GM21619 (cell line): ENCODE results near the gene LTBP2.

Experiments used
- ATAC-seq: cut with Tn5 transposase; IDR thresholded peaks from one replicate; pipeline ENCODE4 v1.9.1; 2021; ENCODE audit not compliant: unreplicated experiment

Gene LTBP2

DNA sequence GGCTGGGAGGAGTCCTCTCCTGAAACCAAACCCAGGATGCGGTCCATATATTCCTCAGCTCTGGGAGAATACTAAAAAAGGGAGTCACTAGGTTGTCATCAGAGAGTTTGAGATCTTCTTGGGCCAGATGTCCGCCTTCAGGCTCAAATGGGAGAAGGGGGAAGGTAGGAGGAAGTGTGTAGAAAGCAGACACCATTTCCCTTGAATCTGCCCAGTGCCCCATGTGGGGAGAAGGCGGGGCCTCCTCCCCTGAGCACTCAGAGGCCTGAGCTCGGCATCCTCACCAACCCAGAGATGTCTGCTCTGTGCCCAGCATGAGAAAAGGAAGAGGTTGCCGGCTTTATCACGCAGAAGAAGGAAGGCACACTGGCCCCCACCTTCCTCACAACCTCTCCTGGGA, 37.3 kb downstream of the LTBP2 start:
- ATAC-seq, result no peak

GRCh38 chr14:74574090-74574433, 38.0 kb downstream of the LTBP2 start:
- ATAC-seq, result no peak

DNA sequence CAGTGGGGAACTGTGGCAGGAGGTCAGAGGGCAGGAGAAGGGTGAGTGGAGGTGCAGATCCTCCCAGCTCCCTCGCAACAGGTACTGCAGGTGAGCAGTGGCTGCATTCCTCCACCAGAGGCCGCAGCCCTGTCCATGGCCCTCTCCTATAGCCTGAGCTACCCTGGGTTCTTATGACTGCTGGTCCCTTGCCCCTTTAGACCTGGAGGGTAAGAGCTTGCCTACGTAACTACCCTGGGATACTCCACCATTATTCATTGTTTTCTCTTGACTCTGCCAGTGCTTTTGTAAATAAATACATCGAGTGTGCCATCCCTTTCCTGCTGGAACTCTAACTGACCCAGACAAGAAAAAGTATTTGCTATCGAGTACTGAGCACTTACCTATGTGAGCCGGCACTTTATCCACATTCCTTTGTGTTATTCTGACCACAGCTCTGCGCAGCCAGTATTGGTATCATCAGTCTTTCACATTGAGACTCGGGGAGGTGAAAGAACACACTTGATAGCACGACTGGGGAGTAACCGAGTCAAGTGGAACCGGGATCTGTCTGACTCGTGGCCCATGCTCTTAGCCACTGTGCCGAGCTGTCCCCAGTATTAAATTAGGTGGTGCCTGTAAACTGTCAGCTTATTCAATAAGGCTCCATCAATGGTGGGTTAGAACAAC, 38.5 kb downstream of the LTBP2 start:
- no peak for ATAC-seq

DNA sequence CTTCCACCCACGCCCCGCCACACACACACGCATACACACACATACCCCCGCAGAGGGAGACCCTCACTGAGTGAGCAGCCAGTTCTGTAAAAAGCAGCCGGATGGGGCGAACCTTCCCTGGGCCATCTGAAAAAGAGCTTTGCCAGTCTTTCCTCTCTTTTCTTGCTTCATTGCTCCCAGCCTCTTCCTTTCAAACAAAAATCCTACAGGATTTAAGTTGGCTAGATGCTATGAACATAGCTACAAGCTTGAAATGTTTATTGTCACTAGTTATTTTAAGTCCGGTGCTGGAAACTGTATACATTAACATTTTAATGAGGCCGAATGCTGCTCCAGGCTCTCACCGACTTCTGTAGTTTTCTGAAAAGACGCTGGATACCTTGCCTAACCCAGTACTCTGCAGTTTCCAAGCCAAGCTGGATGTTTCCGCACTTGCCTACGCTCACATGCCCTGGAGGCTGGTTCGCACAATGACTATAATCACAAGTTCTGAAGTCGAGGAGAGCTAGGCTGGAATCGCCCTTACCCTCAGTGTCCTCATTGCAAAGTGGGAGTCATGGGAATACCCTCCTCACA, 39.2 kb downstream of the LTBP2 start:
- ATAC-seq, result no peak

- ATAC-seq, result no peak
These were observed 39.9 kb downstream of the LTBP2 start for GRCh38 chr14:74571901-74572725.

- no peak for ATAC-seq
These were observed 40.6 kb downstream of the LTBP2 start for GRCh38 chr14:74571441-74571841.

- ATAC-seq, result no peak
These were observed 41.3 kb downstream of the LTBP2 start for GRCh38 chr14:74570696-74571095.

GRCh38 chr14:74569806-74570591, 42.0 kb downstream of the LTBP2 start:
- no peak for ATAC-seq

DNA sequence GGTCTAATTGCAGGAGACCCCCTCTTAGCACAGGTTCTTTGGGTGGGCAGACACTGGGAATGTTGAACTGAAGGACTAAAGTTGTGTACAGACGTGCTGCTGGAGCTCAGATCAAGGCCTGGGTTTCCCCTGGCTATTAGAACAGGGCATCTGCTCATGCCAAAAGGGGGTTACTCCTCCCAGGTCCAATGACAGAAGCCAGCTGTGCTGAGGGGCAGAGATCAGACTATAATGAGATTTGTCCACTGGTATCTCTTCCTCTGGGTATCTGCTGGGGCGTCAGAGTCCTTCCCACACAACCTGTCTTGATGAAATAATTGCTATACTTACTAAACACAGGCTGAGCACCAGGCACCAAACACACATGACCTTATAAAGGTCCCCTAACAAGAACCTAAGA, 42.6 kb downstream of the LTBP2 start:
- ATAC-seq, result no peak

DNA sequence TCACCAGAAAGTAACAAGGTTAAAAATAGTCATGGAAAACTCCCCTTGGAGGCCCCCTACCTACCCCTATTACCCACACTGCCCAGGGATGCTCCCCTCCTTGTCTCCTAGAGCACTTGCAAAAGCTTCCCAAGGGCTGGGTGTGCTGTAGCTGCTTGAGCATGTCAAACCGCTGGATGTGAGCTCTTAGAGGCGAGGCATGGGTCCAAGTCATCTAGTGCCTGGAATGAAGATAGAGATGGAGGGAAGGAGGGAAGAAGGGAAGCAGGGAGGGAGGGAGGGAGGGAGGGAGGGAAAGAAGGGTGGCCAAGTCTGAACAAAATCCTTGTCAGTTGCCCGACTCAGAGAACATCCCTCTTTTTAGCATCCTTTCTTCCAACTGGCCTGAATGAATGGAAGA, 43.1 kb downstream of the LTBP2 start:
- no peak for ATAC-seq

DNA sequence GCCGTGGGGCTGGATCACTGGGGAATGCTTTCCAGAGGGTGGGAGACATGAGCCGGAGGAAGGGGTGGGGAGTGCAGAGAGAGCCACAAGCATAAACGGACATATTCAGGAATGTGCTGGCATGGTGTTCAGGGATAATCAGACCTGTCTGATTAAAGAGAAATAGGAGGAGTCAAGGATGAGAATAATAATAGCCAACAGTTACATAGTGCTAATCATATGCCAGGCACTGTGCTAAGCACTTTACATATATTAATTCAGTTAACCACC, 43.7 kb downstream of the LTBP2 start:
- no peak for ATAC-seq

DNA sequence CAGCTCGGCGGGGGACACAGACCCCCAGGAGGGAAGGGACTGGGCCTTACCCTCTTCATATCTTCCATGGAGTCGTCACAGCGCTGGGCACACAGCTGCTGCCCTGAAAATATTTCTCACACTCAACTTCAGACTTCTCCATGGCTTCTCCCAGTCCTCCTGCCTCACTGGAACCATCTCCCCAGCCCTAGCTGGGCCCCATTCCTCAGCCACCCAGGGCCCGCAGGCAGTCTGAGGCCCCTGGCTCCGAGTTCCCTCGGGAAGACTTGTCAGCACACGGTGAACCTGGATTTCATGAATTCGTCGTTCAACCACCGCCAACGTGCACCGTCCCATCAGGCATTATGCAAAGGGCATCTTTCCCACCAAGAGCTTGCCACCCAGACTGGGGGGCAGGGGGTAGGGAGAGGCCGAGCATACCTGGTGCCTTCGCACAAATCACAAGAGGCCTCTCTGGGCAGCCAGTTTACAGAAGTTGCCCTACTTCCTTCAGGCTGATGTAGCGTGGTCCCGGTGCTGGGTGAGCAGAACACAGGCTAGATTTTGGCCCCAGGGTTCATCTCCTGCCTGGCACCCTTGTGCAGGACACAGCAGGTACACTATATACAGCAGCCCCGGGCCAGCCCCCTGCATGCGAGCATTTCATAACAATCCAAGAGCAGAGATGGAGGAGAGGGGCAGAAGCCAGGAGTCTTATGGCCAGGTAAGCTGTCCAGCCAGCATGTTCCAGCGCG, 44.2 kb downstream of the LTBP2 start:
- ATAC-seq, result no peak

- ATAC-seq, result no peak
These were observed 44.8 kb downstream of the LTBP2 start for GRCh38 chr14:74567219-74567618.

DNA sequence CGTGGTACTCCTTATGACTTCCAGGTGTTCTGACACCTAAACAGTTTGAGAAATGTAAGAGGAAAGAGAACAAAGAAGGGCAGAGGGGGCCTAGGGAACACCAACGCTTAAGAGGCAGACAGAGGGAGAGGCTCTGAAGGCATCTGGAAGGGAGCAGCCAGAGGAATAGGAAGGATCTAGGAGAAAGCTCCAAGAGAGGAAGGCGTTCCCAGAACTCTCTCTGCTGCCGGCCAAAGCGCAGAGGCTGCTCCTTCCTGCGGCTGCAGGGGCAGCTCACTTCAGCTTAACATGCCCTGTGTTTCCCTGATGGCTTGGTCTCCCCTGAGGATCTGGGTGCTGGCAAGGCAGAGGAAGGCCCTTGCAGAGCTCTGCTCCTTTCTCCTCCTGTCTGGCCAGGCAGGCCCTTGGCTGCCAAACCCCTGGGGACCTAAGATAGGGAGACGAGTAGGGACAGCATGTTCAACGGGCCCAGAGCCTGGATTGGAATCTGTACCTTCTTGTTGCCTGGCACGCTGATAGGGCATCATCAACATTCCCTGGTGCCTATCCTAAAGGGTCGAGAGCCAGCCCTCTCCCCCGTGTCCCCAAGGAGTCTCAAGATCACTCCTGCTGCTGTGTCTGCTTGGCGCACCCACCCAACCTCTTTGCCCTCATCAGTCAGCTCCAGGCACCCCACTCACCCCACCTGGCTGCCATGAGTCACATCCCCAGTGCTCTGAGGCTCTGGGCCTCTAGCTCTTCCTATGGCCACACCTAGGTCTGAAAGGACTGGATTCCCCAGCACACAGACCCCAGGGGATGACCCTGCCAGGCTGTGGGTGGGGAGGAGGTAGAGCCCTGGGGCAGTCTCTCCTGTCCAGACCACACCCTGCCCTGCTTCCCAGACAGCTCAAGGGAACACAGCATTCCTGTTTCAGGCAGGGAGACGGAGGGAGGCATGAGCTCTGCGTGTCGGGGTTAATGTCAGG, 45.6 kb downstream of the LTBP2 start:
- no peak for ATAC-seq

DNA sequence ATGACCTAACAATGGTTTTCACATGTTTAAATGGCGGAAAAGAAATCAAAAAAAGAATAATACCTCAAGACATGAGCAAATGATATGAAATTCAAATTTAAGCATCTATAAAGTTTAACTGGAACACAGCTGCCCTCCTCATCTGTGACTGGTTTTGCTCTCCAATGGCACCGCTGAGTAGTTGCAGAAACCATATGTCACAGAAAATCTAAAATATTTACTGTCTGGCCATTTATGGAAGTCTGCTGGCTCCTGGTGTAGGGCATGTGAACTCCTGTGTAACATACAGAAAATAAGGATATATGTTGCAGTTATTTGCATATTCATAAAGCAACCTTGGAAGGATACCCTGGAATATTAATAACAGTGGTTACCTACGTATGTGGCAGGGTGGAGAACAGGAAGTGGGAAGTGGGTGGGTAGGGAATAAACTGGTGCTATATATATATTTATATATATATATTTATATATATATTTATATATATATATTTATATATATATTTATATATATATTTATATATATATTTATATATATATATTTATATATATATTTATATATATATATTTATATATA, 48.4 kb downstream of the LTBP2 start:
- no peak for ATAC-seq

GRCh38 chr14:74563233-74563585, 48.8 kb downstream of the LTBP2 start:
- ATAC-seq, result no peak

DNA sequence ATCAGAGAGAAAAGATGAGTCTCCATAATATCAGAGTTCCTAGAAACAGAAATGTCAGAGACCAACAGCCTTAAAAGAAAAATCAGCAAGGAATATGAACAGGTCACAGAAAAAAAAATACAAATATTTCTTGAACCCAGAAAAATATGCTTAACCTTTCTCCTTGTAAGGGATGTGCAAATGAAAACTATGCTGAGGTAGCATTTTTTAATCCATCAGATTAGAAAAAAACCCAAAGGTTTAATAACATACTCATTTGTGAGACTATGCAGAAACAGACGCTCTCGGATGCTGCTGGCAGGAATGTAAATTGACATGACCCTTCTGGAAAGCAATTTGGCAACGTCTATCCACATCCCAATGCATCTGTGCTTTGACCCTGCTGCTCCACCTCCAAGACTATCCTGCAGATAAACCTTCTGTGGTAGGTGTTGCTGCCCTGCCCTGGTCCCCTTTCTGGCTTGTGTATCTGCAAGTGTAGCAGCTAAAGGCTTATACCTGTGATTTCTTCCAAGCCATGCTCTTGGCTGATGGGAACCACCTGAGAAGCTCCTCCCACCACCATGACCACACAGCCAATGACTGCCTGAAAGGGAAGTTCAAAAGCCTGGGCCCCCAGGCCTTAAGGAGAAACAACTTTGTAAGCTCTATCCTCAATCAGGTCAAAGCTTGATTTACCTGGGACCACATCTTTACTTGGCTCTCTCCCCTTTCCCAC, 49.4 kb downstream of the LTBP2 start:
- ATAC-seq, result no peak

- no peak for ATAC-seq
These were observed 53.4 kb downstream of the LTBP2 start for GRCh38 chr14:74558655-74559054.

DNA sequence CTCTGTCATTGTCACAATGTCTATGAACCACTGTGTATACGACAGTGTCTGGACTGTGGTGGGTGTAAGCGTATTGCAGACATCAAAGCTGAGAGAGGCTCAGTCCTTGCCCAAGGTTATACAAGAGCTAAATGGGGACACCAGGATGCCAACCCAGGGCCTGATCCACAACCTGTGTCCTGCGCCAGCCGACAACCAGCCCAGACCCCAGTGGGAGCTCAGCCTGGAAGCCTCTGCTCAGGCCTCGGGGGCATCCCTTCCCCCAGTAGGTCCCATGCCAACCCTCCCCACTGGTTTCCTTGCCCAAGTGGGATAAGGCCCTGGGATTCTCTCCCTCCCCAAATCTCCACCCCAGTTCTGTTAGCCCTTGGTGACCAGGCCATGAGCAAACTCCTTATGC, 54.3 kb downstream of the LTBP2 start:
- ATAC-seq, result no peak
